Right forelimb (tissue), 1 donor: ENCODE data around the gene TOP3A.

Source experiments
- DNase-seq: peaks from one replicate; pipeline ENCODE4 v3.0.0-alpha.2; 2018

TOP3A gene

DNA sequence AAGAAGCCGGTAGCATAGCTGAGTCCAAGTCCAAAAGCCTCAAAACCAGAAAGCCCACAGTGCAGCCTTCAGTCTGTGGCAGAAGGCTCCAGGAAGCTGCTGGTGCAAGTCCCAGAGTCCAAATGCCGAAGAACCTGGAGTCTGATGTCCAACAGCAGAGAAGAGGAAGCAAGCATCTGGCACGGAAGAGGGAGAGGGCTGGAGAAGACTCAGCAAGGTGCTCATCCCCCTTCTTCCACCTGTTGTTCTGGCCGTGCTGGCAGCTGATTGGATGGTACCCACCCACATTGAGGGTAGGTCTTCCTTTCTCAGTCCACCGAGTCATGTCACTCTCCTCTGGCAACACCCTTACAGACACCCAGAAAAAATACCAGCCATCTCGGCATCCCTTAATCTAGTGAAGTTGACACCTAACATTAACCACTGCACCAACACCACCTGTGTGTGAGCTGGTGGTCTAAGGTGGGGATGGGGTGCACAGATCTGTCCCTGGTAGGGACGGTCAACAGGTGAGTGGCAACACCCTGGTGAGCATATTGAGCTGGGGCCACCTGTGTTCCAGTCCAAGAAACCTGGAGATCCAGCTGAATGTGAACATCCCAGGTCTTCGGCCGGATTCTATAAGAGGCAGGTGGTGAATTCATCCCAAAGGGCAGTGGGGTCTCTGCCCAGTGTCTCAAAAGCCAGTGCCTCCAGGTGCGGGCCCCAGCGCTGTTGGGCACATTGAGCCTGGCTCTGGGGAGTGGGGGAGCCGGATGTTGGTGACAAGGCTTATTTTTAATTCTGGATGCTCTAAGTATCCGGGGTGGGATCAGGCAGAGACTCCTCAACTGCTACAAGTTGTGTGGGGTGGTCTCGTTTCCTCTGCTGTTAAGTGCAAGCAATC, 44.5 kb downstream of the TOP3A start:
- DNase-seq, result no peak

- DNase-seq, result peak; percentile 46
Measured at GRCh38 chr17:18267927-18268711, 46.7 kb downstream of the TOP3A start.

DNA sequence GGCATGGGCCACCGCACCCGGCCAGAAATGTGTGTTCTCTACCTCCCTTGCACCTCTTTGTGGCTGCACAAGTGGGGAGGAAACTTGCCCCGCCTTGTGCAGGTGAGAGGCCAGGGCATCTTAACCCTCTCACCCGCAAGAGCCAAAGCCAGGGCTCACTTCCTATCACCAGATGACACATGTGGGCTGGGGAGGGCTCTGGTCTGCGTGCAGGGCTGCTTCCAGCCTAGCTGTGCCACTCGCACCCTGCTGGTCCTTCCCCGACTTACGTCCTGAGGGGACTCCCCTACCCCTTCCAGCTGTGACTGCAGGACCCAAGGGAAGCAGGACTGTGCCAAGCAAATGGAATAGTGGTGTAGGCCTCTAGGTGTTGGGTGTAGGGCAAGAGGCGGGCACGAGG, 47.4 kb downstream of the TOP3A start:
- no peak for DNase-seq

- no peak for DNase-seq
Measured at GRCh38 chr17:18263885-18264682, 50.7 kb downstream of the TOP3A start.

DNA sequence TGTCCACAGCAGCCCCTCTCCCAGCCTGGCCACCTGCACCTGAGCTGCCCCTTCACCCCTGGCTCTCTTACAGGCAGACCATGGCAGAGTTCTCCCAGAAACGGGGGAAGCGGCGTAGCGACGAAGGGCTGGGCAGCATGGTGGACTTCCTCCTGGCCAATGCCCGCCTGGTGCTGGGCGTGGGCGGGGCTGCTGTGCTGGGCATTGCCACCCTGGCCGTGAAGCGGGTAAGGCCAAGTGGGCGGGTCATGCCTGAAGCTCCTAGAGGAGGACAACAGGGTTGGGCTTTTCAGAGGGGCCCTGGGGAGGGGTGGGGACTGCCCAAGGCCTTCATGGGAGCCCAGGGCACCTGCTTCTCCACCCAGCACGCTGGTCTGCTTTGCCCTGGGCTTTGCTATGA, 52.2 kb downstream of the TOP3A start:
- DNase-seq, result no peak

DNA sequence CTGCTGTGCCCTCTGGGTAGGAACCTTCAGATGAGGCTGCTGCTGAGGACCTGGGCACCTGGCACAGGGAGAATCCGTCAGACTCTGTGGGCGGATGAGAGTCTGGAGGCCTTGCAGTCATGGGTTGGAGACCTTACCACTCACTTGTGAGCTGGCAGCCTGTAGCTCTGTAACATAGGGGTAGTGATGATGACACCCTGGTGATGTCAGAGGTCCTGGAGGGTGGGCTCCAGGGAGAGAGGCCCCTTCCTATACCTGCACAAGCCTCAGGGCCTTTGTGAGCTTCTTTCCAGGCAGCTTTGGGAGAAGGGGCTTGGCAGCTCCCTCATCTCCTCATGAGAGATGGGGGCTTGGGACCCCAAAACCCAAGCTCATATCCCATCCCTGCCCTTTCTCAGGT, 52.7 kb downstream of the TOP3A start:
- no peak for DNase-seq

- no peak for DNase-seq
Measured at GRCh38 chr17:18261659-18262058, 53.1 kb downstream of the TOP3A start.

- DNase-seq, result no peak
Measured at GRCh38 chr17:18261146-18261515, 53.7 kb downstream of the TOP3A start.

DNA sequence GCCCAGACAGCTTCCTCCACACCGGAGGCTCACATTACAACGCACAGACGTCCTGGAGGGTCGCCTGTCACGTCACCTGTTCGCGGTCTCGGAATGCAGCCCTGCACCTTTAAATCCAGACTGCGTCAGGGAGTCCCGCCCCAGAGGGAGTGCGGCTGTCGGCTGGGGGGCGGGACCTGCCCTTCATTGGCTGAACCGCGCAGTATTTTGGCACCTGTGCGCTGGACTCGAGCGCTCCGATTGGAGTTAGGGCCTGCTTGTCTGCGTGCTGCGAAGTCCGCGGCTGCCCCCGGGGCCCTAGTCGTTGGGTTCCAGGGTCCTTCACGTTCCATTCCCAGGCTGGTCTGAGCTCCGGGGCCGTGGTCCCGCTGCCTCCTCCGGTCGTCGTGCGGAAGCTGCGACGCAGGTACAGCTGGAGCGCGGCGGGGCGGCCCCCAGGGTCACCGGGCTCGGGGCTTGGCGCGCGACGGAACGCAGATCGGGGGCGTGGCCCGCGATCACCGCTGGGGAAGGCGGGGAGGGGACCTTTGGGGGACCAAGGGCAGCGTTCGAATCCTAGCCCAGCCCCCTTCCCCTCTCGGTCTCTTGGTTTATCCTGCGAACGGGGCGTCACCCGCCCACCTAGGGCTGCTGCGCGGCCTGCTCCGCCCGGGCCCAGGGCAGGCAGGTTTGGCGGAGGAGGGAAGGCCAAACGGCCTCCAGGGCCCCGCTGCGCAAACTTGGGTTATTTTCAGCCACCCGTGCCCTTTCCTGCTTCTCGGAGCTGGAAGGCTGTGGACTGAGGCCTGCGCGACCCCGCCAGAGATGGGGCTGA, 54.3 kb downstream of the TOP3A start, which contains the start of gene MIEF2:
TSS of gene MIEF2 (plus strand) at position 331 of the 814 bp plus-strand sequence. CDS start 2,059 bp downstream, outside the sequence.
- DNase-seq, result peak; percentile 95

- DNase-seq, result no peak
Measured at GRCh38 chr17:18259621-18260331, 55.0 kb downstream of the TOP3A start.

GRCh38 chr17:18258356-18259038, 56.3 kb downstream of the TOP3A start, which contains the start of gene FLII:
TSS of gene FLII (minus strand) at chr17:18258738. CDS start at chr17:18258690, 48 bp downstream.
- peak; percentile 75 for DNase-seq

DNA sequence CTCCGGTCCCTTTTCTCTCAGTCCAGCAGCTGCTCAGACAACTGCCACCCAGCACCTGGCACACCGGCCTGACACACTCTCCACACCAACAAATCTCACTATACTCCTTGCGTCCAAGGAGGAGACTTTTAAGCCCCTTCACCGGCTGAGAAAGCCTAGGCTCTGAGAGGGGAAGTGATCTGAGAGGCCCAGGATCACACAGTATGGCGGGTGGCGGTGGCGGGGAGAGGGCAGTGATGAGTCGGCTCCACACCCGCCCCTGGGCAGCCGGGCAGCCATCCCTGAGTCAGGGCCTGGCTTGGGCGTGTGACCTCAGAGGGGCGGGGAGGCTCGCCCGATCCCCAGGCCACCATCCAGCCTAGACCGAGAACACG, 56.8 kb downstream of the TOP3A start:
- DNase-seq, result peak; percentile 78

DNA sequence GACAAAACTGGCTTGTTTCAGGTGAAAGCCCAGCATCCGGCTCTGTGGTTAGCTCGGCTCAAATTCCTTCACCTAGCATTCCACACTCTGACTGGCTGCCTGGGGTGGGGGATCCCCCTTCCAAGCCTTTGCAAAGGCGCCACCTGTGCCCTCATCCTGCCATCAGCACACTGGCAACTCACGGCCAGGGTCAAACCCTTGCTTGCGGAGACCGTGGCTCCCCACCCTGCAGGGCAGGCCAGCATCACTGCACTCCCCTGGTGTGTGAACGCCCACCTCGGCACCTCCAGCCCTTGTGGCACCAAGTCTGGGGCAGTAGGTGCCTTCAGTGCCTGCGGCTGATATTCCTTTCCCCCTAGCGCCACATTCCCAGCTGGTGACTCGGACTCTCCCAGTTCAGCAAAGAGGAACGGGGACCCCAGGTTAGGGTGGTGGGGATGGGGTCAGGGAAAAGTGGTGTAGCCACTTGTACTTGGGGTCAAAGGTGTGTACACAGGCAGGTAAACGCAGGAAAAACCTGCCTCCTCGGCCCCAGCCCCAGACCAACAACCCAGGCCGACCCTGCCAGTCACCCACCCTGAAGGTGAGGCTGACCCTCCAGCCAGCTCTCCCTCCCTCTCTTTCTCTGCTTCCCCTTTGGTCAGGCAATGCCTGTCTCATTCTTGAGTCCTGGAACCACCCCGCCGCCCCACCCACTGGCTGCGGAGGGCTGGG, 57.4 kb downstream of the TOP3A start:
- DNase-seq, result no peak

DNA sequence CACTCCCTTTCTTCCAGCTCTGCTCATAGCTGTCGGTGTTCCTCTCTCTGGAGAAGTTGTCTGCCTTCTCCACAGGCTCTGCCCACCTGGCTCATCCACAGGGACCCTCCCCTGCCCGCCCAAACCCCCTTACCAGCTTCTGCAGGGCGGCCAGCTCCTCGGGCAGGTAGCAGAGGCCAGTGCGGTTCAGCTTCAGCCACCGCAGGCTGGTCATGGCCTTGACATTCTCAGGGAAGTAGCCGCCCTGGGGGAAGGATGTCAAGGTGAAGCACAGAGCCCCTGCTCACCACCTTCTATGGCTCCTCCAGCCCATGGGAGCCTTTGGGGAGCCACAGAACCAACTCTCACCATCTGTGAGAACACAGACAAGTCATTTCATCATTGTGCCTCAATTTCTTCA, 58.0 kb downstream of the TOP3A start:
- DNase-seq, result no peak

DNA sequence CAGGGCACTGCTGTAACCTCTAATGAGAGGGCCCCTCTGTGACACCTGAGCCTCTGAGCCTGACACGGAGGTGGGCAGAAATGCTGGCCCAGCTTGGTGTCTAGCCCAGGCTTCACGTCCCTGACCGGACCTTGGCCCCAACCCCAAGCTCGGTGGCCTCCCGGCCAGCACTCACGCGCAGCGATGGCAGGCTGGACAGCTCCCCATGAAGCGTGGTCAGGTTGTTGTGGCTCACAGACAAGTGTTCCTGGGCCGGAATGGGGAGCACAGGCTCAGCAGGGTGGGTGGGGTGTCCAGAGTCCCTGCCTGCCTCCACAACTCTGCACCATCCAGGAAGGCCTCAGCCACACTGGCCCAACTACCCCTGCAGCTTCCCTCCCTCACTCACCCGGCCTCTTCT, 58.4 kb downstream of the TOP3A start:
- DNase-seq, result no peak

- DNase-seq, result no peak
Measured at GRCh38 chr17:18254888-18255649, 59.7 kb downstream of the TOP3A start.

DNA sequence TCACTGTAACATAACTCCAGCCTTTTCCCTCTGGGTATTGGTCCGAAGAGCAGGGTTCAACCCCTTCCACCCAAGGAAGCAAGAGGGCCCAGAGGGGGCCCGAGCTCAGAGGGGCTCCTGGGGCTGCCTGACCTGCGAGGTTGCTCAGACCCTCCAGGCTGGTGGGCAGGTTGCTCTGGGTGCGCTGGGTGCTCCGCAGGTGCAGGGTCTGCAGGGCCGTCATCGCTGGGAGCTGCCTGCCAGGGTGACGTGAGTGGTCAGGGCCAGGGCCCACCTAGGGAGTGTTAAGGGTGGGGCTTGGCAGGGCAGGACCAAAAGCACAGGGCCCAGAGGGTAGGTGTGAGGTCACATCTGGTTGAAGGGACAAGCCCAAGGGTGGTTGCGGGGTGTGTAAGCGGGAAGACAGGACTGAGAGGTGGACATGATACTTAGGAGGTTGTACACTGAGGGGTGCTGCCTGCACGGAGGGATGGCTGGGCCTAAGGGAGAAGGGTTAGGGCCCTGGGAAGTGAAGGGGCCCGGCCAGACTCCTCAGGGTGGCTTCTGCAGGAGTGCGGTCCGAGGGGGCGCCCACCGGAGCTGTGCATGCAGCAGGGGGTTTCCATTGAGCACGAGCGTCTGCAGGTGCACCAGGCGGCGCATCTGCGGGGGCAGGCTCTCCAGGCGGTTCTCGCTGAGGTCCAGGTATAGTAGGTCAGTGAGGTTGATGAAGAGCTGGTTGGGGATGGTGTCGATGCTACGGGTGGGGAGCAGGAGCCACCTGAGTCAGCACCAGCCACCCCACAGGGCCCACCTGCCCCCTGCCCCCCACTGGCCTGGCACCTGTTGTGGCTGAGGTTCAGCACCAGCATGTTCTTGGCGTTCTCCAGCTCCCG, 60.6 kb downstream of the TOP3A start:
- DNase-seq, result no peak

DNA sequence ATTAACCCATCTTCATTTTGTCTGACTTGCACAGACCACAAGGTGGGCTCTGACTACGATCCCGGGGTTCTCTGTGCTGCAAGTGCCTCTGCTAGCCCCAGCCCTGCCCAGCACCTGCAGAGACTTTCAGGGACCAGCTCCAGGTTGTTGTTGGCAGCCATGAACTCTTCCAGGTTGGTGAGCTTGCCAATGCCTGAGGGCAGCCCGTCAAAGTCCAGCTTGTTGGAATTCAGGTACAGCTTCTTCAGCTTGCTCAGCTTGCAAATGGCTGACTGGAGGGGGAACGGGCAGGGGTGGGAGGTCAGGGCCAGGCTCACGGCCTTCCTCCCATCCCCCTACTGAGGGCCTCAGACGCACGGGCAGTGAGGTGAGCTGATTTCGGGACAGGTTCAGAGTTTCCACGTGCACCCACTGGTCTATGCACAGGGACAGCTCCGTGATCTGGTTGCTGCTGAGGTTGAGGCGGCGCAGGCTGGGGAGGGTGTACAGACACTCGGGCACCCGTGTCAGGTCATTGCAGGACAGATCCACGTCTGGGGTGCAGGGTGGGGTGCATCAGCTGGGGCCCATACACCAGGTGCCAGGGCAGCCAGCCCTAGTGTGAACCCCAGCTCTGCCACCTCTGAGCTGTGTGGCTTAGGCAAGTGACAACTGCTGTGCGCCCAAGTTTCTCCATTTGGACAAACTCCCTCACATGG, 61.5 kb downstream of the TOP3A start:
- DNase-seq, result no peak
